Spinal cord (tissue), 10 donors: ENCODE results near the gene ZC3H8. TPM values are rescaled to one million over a fixed set of nuclear protein-coding genes. Genes with fewer than 3 reads are reported as not detected.

ENCODE experiments used
- DNase-seq, 6 donors: peaks; one replicate each; pipeline versions ENCODE4 v3.0.0 to v3.0.0-alpha.2; 2013 to 2015; ENCODE audit warnings: low spot score in 6 of 6, low read depth in 4 of 6
- H3K27ac ChIP-seq: one replicate; pipeline ENCODE4 v1.5.1; 2013; ENCODE audit warnings: low read depth, low read length, control low read depth
- H3K27me3 ChIP-seq: one replicate; pipeline ENCODE4 v1.6.1; 2013; ENCODE audit warnings: low read length; ENCODE audit not compliant: control insufficient read depth, insufficient read depth
- H3K36me3 ChIP-seq: one replicate; pipeline ENCODE4 v1.6.1; 2013; ENCODE audit warnings: low read length; ENCODE audit not compliant: control insufficient read depth, insufficient read depth
- H3K4me1 ChIP-seq: one replicate; pipeline ENCODE4 v1.6.1; 2013; ENCODE audit warnings: low read length; ENCODE audit not compliant: control insufficient read depth, insufficient read depth
- H3K4me3 ChIP-seq: one replicate; pipeline ENCODE4 v1.5.1; 2013; ENCODE audit warnings: low read depth, low read length, control low read depth
- H3K9me3 ChIP-seq: one replicate; pipeline ENCODE4 v1.6.1; 2013; ENCODE audit warnings: low read length; ENCODE audit not compliant: control insufficient read depth, insufficient read depth
- whole genome bisulfite sequencing: methylation state at CpG from one replicate; pipeline ENCODE4 v1.1.5; 2013; ENCODE audit warnings: missing lambda C conversion rate; ENCODE audit not compliant: insufficient coverage; 5-methylcytosine and 5-hydroxymethylcytosine counted together
- polyA plus RNA-seq, 2 donors: library from polyadenylated mRNA; unstranded; fragments of 120-200 nt; gene quantifications; one replicate each; pipeline ENCODE4 v1.2.1, GENCODE V29; 2013; ENCODE audit not compliant: insufficient read length in 2 of 2
- total RNA-seq, 2 donors: library from RNA; depleted of rRNA in 1 of 2; stranded (reverse); fragments of 120-200 nt in 1 of 2; fragments of >200 nt in 1 of 2; gene quantifications; one replicate each; pipeline versions ENCODE4 v1.2.3 to v1.2.4, GENCODE V29; 2013 to 2014
- donor health status: healthy.

ZC3H8 gene
- total and polyA plus RNA-seq, 4 donors: 14.3 to 22.7 (median 17.7) TPM

DNA sequence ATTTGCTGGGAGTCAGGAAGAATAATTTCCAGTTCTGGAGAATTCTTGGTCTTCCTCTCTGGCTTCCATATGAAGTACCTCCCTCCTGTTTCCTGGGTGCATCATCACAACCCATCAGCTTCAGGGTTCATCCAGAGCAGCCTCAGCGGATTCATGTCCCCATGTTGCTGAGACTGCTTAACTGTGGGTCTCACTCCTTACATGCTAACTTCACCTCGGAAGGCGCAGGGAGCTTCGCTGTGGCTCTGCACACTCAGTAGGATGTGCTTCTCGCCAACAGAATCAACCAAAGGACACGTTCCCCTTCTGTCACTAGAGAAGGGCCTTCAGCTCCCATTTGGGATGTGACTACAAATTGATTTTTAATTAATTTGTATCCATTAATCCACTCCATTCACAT lies 92.5 kb downstream of the ZC3H8 start:
- Histone ChIP-seq H3K4me3 (no peak overlapping the region), H3K9me3 (no peaks in the 10 kb centered on the region), H3K27ac (no peak overlapping the region), H3K27me3 (no peaks in the 10 kb centered on the region), H3K36me3 (peaks cover 10% of the 10 kb centered on the region), H3K4me1 (no peaks in the 10 kb centered on the region)
- no peak for DNase-seq
- 98% methylated on average over 4 of the region's 6 CpGs for WGBS

Other genes starting within 250 kb of the ZC3H8 start
- 10 to 100 TPM in 1 of 2 donors, 1 to 10 TPM in 1; 8.5 to 18.1 TPM for gene TMEM87B, start 199.8 kb downstream of the ZC3H8 start, total RNA-seq
- 10 to 100 TPM; 10.1 to 10.3 TPM for gene TMEM87B, start 199.8 kb downstream of the ZC3H8 start, polyA plus RNA-seq
- 1 to 10 TPM; 3.2 to 6.0 TPM for gene FBLN7, start 116.7 kb downstream of the ZC3H8 start, total RNA-seq
- 10 to 100 TPM; 10.6 to 12.7 TPM for gene FBLN7, start 116.7 kb downstream of the ZC3H8 start, polyA plus RNA-seq
- gene ZC3H6, start 20.6 kb upstream of the ZC3H8 start, total RNA-seq: 10 to 100 TPM; 14.8 to 17.6 TPM
- 1 to 10 TPM; 8.8 to 9.0 TPM for gene ZC3H6, start 20.6 kb upstream of the ZC3H8 start, polyA plus RNA-seq
- gene RGPD8, start 178.6 kb upstream of the ZC3H8 start, total RNA-seq: 10 to 100 TPM; 19.2 to 31.8 TPM
- 1 to 10 TPM; 2.1 to 2.7 TPM for gene RGPD8, start 178.6 kb upstream of the ZC3H8 start, polyA plus RNA-seq
- gene TTL, start 227.1 kb upstream of the ZC3H8 start, total RNA-seq: 10 to 100 TPM; 60.5 to 84.9 TPM
- 10 to 100 TPM; 80.2 to 93.9 TPM for gene TTL, start 227.1 kb upstream of the ZC3H8 start, polyA plus RNA-seq